ENCODE results near the gene DUSP22.

The DUSP22 gene

DNA sequence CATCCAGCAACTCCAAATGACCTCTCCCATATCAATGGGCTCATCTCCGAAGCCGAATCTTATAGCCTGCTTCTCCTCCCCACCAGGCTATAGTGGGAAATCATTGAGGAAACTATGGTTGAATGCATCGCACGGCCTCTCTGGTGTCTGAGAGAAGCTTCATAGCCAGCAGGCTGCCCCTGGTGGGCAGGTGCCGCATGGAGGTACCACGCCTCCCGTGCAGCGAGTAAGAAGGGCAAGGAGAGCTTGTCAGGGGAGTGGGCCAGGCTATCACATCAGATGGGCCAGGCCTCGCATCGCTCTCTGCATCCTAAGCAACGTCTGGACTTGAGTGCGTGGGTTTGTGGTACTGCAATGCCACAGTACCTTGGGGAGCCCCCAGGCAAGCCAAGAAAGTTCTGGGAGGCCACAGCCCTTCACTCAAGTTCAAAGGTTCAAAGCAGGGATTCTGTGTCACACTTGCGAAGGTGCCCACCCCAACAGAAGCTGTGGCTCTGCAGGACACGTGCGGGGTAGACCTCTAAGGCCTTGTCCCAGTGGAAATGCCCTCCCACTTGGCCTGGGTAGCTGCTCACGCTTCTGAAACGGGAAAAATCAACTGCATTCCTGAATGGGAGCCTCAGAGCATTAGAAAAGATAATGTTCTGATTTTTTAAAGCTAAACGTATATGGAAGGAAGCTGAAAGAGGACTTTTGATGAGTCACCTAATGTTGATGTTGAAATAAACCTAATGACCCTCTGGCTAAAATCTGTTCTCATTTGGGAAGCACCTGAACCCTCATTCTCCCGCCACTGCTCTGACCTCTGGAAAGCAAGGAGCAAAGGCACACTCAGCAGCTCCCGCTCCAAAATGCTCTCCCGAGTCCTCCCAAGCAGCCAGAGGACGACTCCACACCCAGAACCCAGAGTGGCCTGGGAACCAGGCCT, 90.9 kb downstream of the DUSP22 start:
- DNase-seq = no peak

DNA sequence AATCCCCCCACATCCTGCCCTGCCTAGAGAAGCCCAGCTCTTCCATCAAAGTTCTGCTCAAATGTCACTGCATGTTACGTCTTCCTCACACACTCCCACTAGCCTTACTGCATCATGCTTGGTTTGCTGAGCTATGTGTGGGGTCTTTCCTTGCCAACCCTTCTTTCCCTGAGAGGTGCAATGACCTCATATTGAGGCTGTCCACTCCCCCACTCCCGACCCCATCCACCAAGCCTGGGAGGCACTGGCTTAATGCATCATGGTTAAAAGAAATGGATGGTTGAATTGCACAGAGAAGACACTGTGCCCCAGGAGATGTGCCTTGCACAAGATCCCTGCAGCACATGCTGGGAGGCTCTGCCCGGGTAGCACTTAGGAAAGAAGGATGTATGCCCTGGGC, 91.6 kb downstream of the DUSP22 start:
- no peak for DNase-seq

DNA sequence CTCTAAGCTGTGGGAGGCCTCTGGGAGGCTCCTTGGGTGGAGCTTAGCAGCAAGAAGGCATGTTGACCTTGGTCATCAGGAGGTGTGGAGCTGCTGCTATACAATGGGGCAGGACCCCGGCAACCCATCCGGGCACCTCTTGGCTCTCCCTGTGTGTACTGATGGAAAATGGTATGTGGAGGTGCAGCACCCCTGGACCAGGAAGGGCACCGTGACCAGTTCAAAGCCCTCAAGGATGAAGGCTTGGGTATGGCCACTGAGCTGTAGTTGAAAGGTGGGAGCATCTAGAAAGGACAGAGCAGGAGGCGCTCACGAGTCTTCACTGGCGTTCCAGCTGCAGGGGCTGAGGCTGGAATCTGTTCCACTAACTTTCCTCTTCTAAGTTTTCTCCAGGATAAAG, 92.6 kb downstream of the DUSP22 start:
- DNase-seq = no peak

DNA sequence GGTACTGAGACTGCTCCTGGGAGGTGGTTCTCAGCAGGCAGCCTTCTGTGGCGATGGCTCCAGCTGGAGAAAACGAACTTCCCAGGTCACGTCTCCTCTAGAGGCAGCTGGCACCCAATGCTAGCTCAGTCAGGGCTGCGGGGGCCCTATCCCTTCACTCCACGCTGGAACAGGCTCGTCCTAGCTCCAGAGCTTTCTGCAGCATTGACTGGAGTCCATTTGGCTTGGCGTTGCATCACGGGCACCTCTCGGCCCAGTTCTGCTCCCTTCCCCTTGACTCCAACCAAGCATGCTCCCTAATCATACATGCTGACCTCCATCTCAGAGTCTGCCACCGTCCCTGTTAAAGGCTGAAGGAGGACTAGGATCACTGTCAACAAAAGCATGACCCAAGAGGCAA, 93.3 kb downstream of the DUSP22 start:
- DNase-seq = no peak

DNA sequence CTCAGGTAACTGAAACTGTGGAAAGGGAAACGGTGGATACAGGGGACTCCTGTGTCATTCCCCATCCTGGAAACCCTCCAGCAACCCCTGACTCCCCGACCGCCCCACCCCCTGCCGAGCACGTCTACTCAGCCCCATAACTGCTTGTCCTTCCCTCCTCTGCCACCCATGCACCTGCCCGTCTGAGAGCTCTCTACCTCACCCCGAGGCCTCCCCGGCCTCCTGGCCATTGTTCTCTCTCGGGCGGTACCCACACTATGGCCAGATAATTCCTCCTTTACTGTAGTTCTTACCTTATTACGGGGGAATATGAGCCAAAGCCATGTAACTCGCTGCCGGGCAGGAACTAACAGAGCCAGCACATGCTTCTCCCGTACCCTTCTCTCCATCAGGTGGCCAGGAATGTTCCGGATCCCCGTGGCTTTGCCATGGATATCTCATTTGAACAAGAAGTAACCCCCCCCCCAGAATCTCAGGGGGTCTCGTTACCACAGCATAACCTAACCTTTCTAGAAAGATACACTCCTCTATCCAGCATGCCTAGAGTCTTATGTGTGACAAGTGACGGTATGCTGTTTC, 94.5 kb downstream of the DUSP22 start:
- DNase-seq = no peak

DNA sequence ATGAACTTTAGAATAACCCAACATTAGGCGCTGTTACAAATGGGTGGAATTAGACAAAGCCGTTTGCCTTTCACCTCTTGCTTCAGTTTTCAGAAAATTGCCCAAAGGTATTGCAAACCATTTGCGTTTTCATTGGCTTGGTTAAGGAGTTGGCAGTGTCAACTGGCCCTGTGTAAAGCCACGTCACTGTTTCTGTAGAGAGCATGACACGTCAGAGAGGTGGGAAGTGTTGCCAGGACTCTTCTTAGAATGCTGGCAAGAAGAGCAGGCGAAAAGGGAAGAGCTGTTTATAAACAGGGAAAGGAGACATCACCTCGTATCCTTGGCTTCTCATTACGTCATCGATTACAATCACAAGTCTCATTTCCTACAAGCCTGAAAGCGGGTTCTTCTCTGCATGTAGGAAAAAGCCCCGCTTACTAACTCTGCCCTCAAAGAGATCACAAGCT, 95.0 kb downstream of the DUSP22 start:
- no peak for DNase-seq

DNA sequence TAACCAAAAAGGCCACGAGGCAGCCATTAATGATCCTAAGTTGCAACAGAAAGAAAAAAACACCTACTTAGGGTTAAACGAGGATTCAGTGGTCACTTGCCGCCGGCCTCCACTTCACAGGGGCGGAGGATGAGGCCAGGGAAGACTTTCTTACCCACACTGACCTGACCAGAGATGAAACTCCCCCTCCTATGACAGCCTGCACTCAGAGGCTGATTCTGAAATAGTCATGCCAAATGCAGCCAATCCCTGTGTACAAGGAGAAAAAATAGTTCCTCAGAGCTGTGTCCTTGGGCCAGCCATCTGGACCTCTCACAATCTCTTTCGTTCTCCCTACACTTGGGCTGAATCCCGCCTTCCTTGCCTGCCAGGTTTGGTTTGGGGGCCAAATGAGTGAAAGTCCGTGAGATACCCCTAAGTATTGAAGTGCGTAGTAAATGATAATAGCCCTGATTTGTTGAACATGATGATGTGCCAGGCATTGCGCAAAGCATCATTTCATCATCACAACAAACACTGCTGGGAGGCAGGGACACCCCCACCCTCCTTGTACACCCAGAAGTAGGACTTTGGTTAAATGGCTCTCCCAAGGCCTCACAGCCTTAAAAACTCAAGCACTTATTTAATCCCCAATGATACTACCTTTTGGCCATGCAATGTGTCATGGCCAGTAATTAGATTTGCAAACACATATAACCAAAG, 96.1 kb downstream of the DUSP22 start:
- DNase-seq = no peak

DNA sequence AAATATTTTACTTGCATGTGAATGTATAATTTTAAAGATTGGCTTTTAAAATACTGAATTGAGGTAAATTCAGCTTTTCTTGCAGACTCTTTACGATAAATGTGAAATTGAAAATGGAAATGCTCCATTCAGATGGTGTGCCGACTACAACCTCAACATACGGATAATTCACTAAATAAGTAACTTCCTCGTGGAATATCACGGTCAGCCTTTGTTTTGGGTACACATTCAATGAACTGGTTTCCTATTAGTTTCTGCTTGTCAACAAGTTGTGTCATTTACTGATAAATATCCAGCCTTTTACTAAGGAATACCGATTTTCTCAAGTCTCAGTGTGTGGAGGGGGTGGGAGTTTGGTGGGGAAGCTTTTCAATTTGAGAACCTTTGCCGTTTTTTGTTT, 96.9 kb downstream of the DUSP22 start:
- DNase-seq = no peak

DNA sequence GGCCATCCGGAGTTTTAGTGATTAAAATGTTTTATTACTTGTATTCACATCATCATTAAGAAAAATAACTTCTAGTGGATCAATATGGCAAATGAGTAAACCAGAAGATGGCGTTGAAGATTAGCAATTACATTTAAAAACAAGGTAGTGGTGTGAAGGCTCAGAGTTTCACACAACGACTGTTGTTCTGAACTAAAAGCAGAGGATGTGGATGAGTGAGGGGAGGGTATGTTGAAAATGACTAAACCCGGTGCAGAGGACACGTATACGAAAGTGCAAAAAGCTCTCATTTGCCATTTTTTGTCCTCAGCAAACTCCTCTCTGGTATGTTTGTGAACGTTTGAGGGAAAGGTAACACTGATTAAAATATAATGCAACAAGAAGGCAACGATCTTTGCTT, 97.3 kb downstream of the DUSP22 start:
- DNase-seq = no peak

DNA sequence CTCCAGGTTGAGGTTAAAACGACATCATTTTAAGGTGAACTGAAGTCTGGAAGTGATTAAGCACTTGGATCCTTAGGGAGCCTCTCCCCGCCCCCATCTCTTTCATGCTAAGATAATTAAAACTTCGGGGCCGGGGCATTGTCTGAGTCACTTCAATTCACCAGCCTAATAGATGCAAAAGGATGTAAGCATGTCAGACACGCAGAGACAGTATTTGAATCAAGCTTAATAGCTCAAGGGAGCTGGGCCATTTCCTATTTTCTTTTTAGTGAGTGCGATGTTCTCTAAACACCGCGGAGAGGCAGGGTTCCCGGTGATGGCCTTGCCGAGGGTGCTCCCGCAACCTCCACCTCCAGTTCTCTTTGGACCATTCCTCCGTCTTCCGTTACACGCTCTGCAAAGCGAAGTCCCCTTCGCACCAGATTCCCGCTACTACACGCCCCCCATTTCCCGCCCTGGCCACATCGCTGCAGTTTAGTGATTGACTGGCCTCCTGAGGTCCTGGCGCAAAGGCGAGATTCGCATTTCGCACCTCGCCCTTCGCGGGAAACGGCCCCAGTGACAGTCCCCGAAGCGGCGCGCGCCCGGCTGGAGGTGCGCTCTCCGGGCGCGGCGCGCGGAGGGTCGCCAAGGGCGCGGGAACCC, 98.7 kb downstream of the DUSP22 start:
- no peak for DNase-seq

DNA sequence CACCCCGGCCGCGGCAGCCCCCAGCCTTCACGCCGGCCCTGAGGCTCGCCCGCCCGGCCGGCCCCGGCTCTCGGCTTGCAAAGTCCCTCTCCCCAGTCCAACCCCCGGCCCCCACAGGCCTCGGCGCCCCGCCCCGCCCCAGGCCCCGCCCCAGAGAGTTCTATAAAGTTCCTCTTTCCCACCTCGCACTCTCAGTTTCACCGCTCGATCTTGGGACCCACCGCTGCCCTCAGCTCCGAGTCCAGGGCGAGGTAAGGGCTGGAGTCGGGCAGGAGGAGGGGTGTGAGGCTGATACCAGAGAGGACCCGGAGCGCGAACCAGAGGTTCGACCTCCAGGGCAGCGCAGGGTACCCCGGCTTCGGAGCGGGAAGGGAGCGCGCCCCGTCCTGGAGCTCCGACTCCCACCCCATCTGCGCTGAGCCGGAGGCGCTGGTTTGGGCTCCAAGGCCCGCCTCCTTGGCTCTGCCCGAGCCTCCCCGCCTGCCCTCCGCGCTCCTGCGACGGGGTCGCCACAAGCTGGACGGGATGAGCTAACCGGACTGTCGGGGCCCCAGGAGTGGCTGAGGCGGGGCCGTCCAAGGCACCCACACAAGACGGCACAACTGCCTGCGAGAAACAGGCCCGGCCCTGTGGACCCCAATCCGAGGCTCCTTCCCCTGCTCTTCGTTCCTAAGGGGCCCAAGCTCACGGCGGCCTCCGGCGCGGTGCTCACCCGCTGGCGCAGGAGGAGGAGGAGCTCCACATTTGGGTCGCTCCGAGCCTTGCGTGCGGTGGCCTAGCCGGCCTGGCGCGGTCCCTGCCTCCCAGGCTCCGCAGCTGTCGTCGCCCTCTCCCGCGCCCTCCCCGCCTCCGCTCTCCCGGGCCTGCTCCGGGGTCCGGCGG, 99.5 kb downstream of the DUSP22 start, which contains the start of gene IRF4:
Gene IRF4, plus strand, starts transcription at position 194 of the 882 bp plus-strand sequence. CDS start 1,401 bp downstream, outside the sequence.
- DNase-seq = peak; percentile 81

DNA sequence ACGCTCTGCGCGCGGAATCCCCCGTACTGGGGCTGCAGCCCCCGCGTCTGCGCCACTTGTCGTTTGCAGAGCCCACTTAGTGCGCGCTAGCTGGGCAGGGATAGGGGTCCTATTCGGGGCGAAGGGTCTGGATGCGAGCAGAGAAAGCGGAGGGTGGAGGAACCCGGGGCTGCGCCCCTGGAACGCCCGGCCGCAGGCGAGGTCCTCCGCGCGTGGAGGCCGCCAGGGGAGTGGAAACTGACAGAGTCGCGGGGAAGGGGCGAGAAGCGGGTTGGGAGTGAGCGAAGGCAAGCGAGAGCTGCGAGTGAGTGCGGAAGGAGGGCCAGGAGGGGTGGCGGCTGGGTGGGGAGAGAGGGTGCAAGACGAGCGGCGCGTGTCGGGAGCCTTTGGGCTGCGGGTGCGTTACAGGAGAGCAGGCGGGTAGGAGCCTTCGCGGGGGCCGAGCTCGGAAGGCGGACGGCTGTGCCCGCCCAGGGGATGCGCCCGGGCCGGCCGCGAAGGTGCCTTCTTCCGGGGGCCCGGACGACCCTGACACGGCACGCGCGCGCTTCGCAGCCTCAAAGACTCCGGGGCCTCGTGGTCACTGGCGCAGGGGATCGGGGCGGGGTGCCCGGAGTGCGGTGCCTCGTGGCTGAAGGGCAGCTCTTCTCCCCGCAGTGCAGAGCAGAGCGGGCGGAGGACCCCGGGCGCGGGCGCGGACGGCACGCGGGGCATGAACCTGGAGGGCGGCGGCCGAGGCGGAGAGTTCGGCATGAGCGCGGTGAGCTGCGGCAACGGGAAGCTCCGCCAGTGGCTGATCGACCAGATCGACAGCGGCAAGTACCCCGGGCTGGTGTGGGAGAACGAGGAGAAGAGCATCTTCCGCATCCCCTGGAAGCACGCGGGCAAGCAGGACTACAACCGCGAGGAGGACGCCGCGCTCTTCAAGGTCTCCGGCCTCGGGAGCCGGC, 100.4 kb downstream of the DUSP22 start:
- peak; percentile 54 for DNase-seq

DNA sequence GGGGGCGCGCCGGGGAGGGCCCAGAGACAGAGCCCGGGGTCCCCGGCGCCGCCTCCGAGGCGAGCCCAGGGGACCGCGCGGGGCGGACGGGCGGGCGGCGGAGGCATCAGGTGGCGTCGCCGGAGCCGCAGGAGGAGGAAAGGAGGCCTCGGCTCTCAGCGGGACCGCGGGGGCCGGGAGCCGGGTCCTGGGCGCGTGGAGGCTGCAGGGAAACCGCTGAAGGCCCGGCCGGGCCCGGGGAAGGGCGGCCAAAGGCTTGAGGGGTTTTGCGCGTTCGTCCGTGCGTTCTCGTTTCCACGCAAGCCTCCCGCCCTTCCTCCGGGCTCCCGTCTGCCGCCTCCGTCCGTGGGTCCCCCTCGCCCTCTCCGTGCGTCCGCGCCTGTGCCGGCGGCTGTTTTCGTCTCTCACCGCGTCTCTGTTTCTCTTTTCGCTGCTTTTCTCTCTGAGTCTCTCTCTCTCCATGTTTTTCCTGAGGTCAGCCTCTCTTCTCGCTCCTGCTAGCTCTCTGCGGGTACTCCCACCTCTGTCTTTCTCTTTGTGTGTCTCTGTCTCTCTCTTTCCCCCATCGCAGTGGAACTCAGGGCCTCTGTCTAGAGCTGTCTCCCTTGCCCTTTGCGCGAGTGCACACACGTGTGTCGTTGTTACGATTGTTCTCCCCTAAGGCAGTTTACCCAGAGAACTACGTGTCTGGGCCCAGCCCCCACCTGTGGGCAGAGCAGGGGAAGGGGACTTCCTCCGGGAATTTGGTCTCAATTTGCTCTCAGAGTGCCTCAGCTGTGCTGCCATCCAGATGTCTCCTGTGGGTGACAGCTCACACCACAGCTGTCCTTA, 101.3 kb downstream of the DUSP22 start:
- DNase-seq = peak; percentile 50

DNA sequence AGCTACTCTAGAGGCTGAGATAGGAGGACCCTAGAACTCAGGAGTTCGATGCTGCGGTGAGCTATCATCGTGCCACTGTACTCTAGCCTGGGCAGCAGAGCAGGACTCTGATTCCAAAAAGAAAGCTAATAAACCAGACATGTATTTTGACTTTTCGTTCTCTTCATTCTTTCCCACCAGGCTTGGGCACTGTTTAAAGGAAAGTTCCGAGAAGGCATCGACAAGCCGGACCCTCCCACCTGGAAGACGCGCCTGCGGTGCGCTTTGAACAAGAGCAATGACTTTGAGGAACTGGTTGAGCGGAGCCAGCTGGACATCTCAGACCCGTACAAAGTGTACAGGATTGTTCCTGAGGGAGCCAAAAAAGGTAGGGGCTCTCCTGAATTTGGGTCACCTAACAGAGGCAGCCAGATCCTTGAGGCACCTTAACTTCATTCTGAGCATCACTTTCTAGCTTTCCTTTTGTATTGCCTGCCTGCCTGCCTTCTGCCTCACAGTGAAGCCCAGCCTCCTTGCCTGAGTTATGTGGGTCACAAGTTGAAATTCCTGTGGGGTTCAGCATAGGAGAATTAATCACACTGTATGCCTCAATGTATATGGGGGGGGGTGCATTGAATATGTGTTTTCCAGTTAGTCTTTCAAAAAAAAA, 102.5 kb downstream of the DUSP22 start:
- DNase-seq = no peak

DNA sequence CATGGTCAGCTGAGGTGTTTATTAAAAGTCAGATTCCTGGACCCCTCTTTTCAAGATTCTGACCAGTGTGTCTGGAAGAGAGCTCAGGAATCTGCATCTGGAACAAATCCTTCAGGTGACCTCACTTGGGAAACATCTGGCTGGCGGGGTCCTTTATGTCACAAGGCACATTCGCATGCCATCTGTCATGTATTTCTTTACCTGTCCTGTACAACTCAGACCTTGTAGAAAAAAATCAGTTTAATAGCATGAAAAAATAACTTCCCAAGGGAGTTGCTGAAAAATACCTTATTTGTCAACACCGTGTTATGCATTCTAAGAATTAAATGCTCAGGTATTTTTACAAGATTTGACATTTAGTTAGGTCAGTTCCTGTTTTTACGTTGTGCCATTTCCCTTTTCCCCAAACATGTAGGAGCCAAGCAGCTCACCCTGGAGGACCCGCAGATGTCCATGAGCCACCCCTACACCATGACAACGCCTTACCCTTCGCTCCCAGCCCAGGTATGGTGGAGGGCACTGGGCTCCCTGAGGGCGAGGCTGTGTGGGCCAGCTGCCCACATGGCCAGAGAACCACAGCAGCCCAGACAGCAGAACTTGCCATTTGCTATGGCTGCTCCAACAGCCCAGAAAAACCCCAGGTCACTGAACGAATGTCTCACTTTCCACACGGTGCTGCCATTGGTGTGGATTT, 103.3 kb downstream of the DUSP22 start:
- no peak for DNase-seq

DNA sequence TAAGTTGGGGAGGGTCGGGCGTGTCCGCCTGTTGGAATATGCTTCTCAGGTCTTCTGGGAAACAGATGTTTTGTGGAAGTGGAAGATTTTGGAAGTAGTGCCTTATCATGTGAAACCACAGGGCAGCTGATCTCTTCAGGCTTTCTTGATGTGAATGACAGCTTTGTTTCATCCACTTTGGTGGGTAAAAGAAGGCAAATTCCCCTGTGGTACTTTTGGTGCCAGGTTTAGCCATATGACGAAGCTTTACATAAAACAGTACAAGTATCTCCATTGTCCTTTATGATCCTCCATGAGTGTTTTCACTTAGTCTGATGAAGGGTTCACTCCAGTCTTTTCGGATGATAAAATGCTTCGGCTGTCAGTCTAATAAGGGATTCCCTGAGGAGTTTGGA, 103.8 kb downstream of the DUSP22 start:
- no peak for DNase-seq

DNA sequence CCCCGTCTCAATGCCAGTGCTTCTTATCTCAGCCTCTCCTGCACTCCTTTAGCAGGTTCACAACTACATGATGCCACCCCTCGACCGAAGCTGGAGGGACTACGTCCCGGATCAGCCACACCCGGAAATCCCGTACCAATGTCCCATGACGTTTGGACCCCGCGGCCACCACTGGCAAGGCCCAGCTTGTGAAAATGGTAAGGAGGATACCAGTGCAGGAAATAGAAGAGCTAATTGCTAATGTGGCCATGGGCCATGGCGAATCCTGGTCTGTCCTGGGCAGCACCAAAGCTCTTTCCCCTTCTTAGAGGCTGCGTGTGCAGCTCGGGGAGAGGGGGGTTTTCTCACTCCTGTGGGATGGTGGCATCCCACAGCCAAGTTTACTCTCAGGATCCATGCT, 104.8 kb downstream of the DUSP22 start:
- DNase-seq = no peak

DNA sequence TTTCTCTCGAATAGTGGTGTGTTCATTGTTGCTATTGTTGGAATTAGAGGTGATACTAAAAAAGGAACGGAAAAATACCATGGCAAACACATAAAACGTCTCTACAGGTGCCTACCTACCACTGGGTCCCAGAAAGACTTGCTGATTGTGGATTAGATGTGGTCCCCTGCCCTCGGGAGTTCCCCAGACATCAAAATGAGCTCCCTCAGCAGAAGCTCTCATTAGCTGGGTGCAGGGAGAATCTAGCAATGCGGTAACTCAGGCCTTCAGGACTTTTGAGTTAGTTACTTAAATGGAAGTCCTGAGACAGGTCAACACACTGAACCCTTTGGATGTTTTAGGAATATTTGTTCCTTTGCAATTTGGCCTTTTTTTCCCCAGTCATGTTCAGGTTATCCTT, 105.3 kb downstream of the DUSP22 start:
- no peak for DNase-seq

DNA sequence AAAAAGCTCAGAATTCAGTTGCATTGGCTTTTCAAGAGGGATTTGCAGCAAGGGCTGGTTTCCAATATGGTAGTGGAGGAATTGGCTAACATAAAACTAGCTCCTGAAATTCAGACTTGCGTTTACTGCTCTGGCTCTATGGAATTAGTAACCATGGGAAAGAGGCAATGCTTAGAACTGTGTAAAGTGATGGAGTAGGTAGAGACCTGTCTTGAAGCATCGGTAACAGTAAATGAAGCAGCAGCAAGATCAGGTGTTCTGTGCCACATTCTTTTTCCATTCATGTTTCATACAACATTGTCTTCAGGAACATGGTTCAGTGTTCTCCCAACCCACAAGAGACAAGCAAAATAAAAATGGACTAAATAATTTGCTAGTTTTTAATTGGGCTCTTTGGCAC, 105.8 kb downstream of the DUSP22 start:
- no peak for DNase-seq
